K562 (cell line): ENCODE results near the gene DENND1A. TPM values are rescaled to one million over a fixed set of nuclear protein-coding genes. Genes with fewer than 3 reads are reported as not detected.

Source experiments
- ATAC-seq: fragments of 200-7000 bp; cut with Tn5 transposase; 3 replicates; pipeline ENCODE4 v1.9.1; 2020; ENCODE audit warnings: moderate library complexity
- BruUV-seq: library from RNA; stranded (reverse); fragments of 400-500 nt; replicated peaks from 2 replicates; lab custom pipeline; 2021; lab: Mats Ljungman, UMichigan
- CTCF ChIA-PET: fragments of 300-600 bp; formaldehyde crosslinking; extraction: SDS; loops from one replicate; lab custom pipeline; 2021; ENCODE audit warnings: low intra/inter-chr PET ratio; lab: Yijun Ruan, JAX
- POLR2A ChIA-PET: fragments of 300-600, 350-650 bp; sonication (Branson Sonifier 250); formaldehyde crosslinking; extraction: SDS; loops from one replicate; lab custom pipeline; 2021; ENCODE audit warnings: antibody characterized with exemption, inconsistent platforms; lab: Yijun Ruan, JAX
- DNase-seq, 4 experiments: peaks; one replicate each; pipeline versions ENCODE4 v3.0.0 to v3.0.0-alpha.2; 2011 to 2018; ENCODE audit warnings: low spot score in 3 of 4, mixed read lengths in 3 of 4; ENCODE audit errors: extremely low read depth in 1 of 4
- FAIRE-seq: peaks from 2 replicates; lab custom pipeline; 2011; peaks lifted over from hg19 to GRCh38; lab: Jason Lieb, UNC
- H2AFZ ChIP-seq: 2 replicates; pipeline ENCODE4 v1.6.0; 2011; ENCODE audit warnings: low read depth, low read length, control low read depth, inconsistent platforms
- H3K27ac ChIP-seq: fragments of 200-600 bp; 3 replicates; pipeline ENCODE4 v1.8.0; 2011; ENCODE audit warnings: low read depth, mild to moderate bottlenecking, control low read depth, inconsistent platforms, low read length, moderate library complexity, mixed read lengths; ENCODE audit errors: extremely low read depth
- H3K27me3 ChIP-seq, 2 experiments: fragments of 300-600 bp in 1 of 2; 2 replicates in 1 of 2; 3 replicates in 1 of 2; pipeline versions ENCODE4 v1.6.0 to v1.8.0; 2011; ENCODE audit warnings: inconsistent platforms in 2 of 2, low read length in 2 of 2, mild to moderate bottlenecking in 1 of 2, mixed read lengths in 1 of 2, moderate library complexity in 1 of 2; ENCODE audit not compliant: control insufficient read depth in 2 of 2, insufficient read depth in 2 of 2
- H3K36me3 ChIP-seq: fragments of 300-600 bp; 3 replicates; pipeline ENCODE4 v1.8.0; 2011; ENCODE audit warnings: mild to moderate bottlenecking, low read length, inconsistent platforms; ENCODE audit not compliant: control insufficient read depth, insufficient read depth
- H3K4me1 ChIP-seq, 2 experiments: fragments of 200-600 bp in 1 of 2; replicated peaks in 1 of 2; 2 replicates in 1 of 2; 3 replicates in 1 of 2; pipeline versions ENCODE4 v1.5.1 to v1.8.0; 2011; ENCODE audit warnings: inconsistent platforms in 2 of 2, low read length in 2 of 2, mild to moderate bottlenecking in 1 of 2, mixed read lengths in 1 of 2, moderate library complexity in 1 of 2; ENCODE audit not compliant: control insufficient read depth in 2 of 2, insufficient read depth in 2 of 2
- H3K4me2 ChIP-seq: 2 replicates; pipeline ENCODE4 v1.6.1; 2011; ENCODE audit warnings: low read length, control low read depth, inconsistent platforms, mixed read lengths; ENCODE audit not compliant: insufficient read depth
- H3K4me3 ChIP-seq: fragments of 200-600 bp; sonication (generic), shearing (Covaris generic); 2 replicates; pipeline ENCODE4 v1.5.1; 2016; ENCODE audit warnings: control low read depth, inconsistent platforms
- H3K79me2 ChIP-seq: fragments of 200-600 bp; 3 replicates; pipeline ENCODE4 v1.8.0; 2011; ENCODE audit warnings: low read length, inconsistent platforms; ENCODE audit not compliant: control insufficient read depth, insufficient read depth
- H3K9ac ChIP-seq, 2 experiments: 2 replicates each; pipeline versions ENCODE4 v1.6.0 to v1.6.1; 2011; ENCODE audit warnings: low read depth in 2 of 2, low read length in 2 of 2, control low read depth in 1 of 2, inconsistent platforms in 1 of 2, mild to moderate bottlenecking in 1 of 2, mixed read lengths in 1 of 2; ENCODE audit not compliant: insufficient read depth in 1 of 2
- H3K9me1 ChIP-seq: one replicate; pipeline ENCODE4 v1.6.0; 2011; ENCODE audit warnings: inconsistent platforms, mild to moderate bottlenecking, low read length, moderate library complexity; ENCODE audit not compliant: control insufficient read depth, insufficient read depth
- H3K9me3 ChIP-seq: replicated peaks from 2 replicates; pipeline ENCODE4 v1.5.1; 2011; ENCODE audit warnings: low read depth, low read length, inconsistent platforms; ENCODE audit not compliant: control insufficient read depth, insufficient read depth
- H4K20me1 ChIP-seq: replicated peaks from 2 replicates; pipeline ENCODE4 v1.6.1; 2011; ENCODE audit warnings: low read length, inconsistent platforms, mixed read lengths; ENCODE audit not compliant: control insufficient read depth, insufficient read depth
- ARHGAP35 ChIP-seq: fragments of 450-650 bp; IDR thresholded peaks from 2 replicates; pipeline ENCODE4 v1.6.1; 2018; ENCODE audit not compliant: partially characterized antibody
- ARID1B ChIP-seq: fragments of 450-650 bp; IDR thresholded peaks from 2 replicates; pipeline ENCODE4 v1.6.1; 2016; ENCODE audit warnings: antibody characterized with exemption, mild to moderate bottlenecking, inconsistent platforms
- C11orf30 ChIP-seq: fragments of 450-650 bp; IDR thresholded peaks from 2 replicates; pipeline ENCODE4 v1.6.1; 2016; ENCODE audit warnings: low read depth, mild to moderate bottlenecking
- EGR1 ChIP-seq: fragments of 450-650 bp; conservative IDR thresholded peaks from 2 replicates; pipeline ENCODE4 v1.6.1; 2017; ENCODE audit warnings: mild to moderate bottlenecking
- KLF16 ChIP-seq: IDR thresholded peaks from 2 replicates; pipeline ENCODE4 v1.6.1; 2016; ENCODE audit warnings: antibody characterized with exemption
- MAFF ChIP-seq: IDR thresholded peaks from 2 replicates; pipeline ENCODE4 v1.6.1; 2012; ENCODE audit warnings: low read length, improper control_type of control experiment
- MAFG ChIP-seq: fragments of 450-650 bp; conservative IDR thresholded peaks from 2 replicates; pipeline ENCODE4 v1.6.1; 2016; ENCODE audit warnings: missing genetic modification characterization, missing compliant biosample characterization
- NFE2 ChIP-seq: IDR thresholded peaks from 2 replicates; pipeline ENCODE4 v1.6.1; 2014; ENCODE audit warnings: antibody characterized with exemption, low read depth
- NFE2L1 ChIP-seq: fragments of 450-650 bp; IDR thresholded peaks from 2 replicates; pipeline ENCODE4 v1.6.1; 2016; ENCODE audit warnings: missing genetic modification characterization, low read depth, mild to moderate bottlenecking, missing compliant biosample characterization, moderate library complexity, borderline replicate concordance
- NR4A1 ChIP-seq, 2 experiments: fragments of 250-450 bp in 1 of 2; fragments of 450-650 bp in 1 of 2; sonication (Bioruptor Pico) in 1 of 2; IDR thresholded peaks; 2 replicates each; pipeline versions ENCODE4 v1.4.0 to v1.6.1; 2016 to 2020; ENCODE audit warnings: mild to moderate bottlenecking in 2 of 2, missing compliant biosample characterization in 1 of 2, missing genetic modification characterization in 1 of 2, moderate library complexity in 1 of 2
- RFX5 ChIP-seq: IDR thresholded peaks from 2 replicates; pipeline ENCODE4 v1.6.1; 2011; ENCODE audit warnings: low read depth, mild to moderate bottlenecking, improper control_type of control experiment, low read length
- TOE1 ChIP-seq, 2 experiments: fragments of 450-650 bp in 1 of 2; sonication (generic) in 1 of 2; formaldehyde crosslinking in 1 of 2; IDR thresholded peaks; 2 replicates each; pipeline versions ENCODE4 v1.7.1 to v1.8.0; 2016 to 2022; ENCODE audit warnings: borderline replicate concordance in 2 of 2, mild to moderate bottlenecking in 2 of 2, antibody characterized with exemption in 1 of 2, inconsistent platforms in 1 of 2, low read depth in 1 of 2, missing genetic modification reagents in 1 of 2, moderate library complexity in 1 of 2
- ZBTB12 ChIP-seq: fragments of 250-450 bp; sonication (Bioruptor Pico); IDR thresholded peaks from 2 replicates; pipeline ENCODE4 v1.4.0; 2020
- ZBTB7A ChIP-seq: IDR thresholded peaks from 2 replicates; pipeline ENCODE4 v1.6.1; 2011; ENCODE audit warnings: low read depth, mild to moderate bottlenecking, low read length, moderate library complexity, borderline replicate concordance; ENCODE audit not compliant: control insufficient read depth
- ZNF316 ChIP-seq: fragments of 450-650 bp; IDR thresholded peaks from 2 replicates; pipeline ENCODE4 v1.6.1; 2016
- WGBS: fragments of 100-300 bp; shearing (Covaris generic); methylation state at CpG from one replicate; pipeline ENCODE4 v1.1.6; 2016; ENCODE audit warnings: low coverage, mixed read lengths; ENCODE audit not compliant: insufficient coverage; ENCODE audit errors: missing lambda C conversion rate; 5-methylcytosine and 5-hydroxymethylcytosine counted together
- in situ Hi-C: fragments of 300-500 bp; cut with MboI; formaldehyde crosslinking; loops from 4 replicates; pipeline ENCODE4 v1.15.0; 2018; ENCODE audit warnings: inconsistent platforms, mixed read lengths
- intact Hi-C: fragments of 100-400 bp; cut with micrococcal nuclease; formaldehyde crosslinking; loops from 2 replicates; pipeline ENCODE4 v1.14.2; 2022
- polyA plus RNA-seq, 8 experiments: library from polyadenylated mRNA; depleted of rRNA in 4 of 8; stranded (reverse) in 5 of 8; unstranded in 3 of 8; fragments of >200 nt; fragmentation: Nextera tagmentation in 2 of 8; fragmentation: Illumina TruSeq in 1 of 8; extraction: Ambion mirVana in 2 of 8; extraction: Trizol in 1 of 8; gene quantifications; 2 replicates each; pipeline versions ENCODE4 v1.2.1 to v1.2.3, GENCODE V29; 2011 to 2014; ENCODE audit warnings: inconsistent platforms in 1 of 8, missing spikeins in 1 of 8
- total RNA-seq, 7 experiments: library from RNA; depleted of rRNA in 6 of 7; stranded (reverse); fragments of >200 nt in 6 of 7; fragmentation: Illumina TruSeq in 2 of 7; extraction: Trizol in 2 of 7; gene quantifications; 2 replicates each; pipeline versions ENCODE4 v1.2.1 to v1.2.3, GENCODE V29; 2011 to 2021; ENCODE audit warnings: low replicate concordance in 1 of 7
- TF ChIP-seq, protein P1 (sequence below): fragments of 450-650 bp; conservative IDR thresholded peaks from 2 replicates; pipeline ENCODE4 v1.6.1; 2016; ENCODE audit warnings: missing genetic modification characterization, low read depth, mild to moderate bottlenecking, control low read depth, missing compliant biosample characterization
- TF ChIP-seq, protein P2 (sequence below): fragments of 450-650 bp; IDR thresholded peaks from 2 replicates; pipeline ENCODE4 v1.6.1; 2016; ENCODE audit warnings: mild to moderate bottlenecking

The DENND1A gene
- total and polyA plus RNA-seq, 9 of the 15 experiments (the other 6 are each of a cell fraction or from before 2014, with no cell fraction given) = 7.6 to 29.5 (median 15.7) TPM

DNA sequence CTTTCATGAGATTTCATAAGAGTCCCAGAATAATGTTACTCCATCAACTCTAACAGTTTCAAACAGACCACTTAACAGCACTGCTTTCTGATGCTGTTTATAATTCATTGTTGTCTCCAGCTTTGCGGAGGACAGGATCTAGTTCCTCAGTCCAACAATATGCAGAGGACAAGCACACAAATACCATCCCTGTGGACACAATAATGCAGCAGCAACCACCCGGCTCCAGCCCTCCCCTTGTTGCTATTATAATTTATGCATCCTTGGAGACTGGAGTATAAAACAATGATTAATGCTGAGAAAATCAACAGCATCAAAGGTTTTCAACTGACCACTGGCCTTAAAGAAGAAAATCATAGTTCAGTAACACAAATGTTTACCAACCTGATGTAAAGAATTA is 108.3 kb downstream of the DENND1A start (continued):
- no peak for TF ChIP-seq TOE1 (IDR thresholded peaks at IDR 0.05; ENCODE audit: borderline replicate concordance)
- TF ChIP-seq TOE1 (CRISPR knock-in tag; IDR thresholded peaks at IDR 0.05; ENCODE audit: borderline replicate concordance, low read depth) = no peak
- TF ChIP-seq, protein P1, sequence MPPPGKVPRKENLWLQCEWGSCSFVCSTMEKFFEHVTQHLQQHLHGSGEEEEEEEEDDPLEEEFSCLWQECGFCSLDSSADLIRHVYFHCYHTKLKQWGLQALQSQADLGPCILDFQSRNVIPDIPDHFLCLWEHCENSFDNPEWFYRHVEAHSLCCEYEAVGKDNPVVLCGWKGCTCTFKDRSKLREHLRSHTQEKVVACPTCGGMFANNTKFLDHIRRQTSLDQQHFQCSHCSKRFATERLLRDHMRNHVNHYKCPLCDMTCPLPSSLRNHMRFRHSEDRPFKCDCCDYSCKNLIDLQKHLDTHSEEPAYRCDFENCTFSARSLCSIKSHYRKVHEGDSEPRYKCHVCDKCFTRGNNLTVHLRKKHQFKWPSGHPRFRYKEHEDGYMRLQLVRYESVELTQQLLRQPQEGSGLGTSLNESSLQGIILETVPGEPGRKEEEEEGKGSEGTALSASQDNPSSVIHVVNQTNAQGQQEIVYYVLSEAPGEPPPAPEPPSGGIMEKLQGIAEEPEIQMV (tag) = no peak
- no peak for TF ChIP-seq ZBTB12 (CRISPR knock-in tag)

DNA sequence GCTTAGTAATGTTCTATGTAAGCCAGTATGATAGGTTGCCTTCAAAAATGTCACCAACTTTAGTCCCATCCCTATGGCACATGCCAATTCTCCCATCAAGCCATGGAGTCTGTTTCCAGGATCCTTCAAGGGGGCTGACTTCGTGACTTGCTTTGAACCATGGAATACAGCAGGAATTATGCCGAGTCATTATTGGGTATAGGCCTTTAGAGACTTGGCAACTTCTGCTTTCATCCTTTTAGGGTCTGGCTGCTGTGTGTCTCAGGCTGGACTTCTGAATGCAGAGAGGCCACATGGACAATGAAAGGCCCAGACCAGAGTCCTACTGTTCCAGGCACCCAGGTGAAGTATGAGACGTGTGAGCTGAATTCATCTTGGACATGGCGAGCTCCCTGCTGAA is 109.8 kb downstream of the DENND1A start:
- no TSS peak for BruUV-seq
- FAIRE-seq = peak; percentile 65
- H4K20me1 ChIP-seq = no peaks in the 10 kb centered on the region
- H3K9me1 ChIP-seq = no peaks in the 10 kb centered on the region
- H3K4me2 ChIP-seq = no peak overlapping the region
- intact Hi-C loops = no loop called here
- peak; percentile 57 for ATAC-seq
- no peak for DNase-seq
- POLR2A ChIA-PET = interaction anchor here (0.7 kb wide), 1 partner anchor 77 kb away, joined by 3 read pairs; no protein-coding TSS in a partner anchor
- no peak overlapping the region for H3K4me3 ChIP-seq
- WGBS = 59% methylated on average over 4 of the region's 4 CpGs
- no peaks in the 10 kb centered on the region; the same call in 2 of the 3 replicates for H3K79me2 ChIP-seq
- no peak overlapping the region for H3K9ac ChIP-seq
- H3K4me1 ChIP-seq = peaks cover 4 to 18% of the 10 kb centered on the region in 2 experiments; a peak in 4 of 5 replicates
- H3K36me3 ChIP-seq = no peaks in the 10 kb centered on the region
- CTCF ChIA-PET = no interaction called here
- H3K27me3 ChIP-seq = no peaks in the 10 kb centered on the region
- H2AFZ ChIP-seq = no peak overlapping the region
- in situ Hi-C loops = no loop called here
- H3K9me3 ChIP-seq = no peaks in the 10 kb centered on the region
- H3K27ac ChIP-seq = 0 out of 3 replicates have a peak overlapping the region, but pooled peaks have one; percentile 18
- TF ChIP-seq EGR1 = no peak
- TF ChIP-seq ZNF316 = peak; percentile 81
- no peak for TF ChIP-seq NR4A1 (CRISPR knock-in tag; IDR thresholded peaks at IDR 0.05)
- no peak for TF ChIP-seq NR4A1 (tag; IDR thresholded peaks at IDR 0.05)
- TF ChIP-seq NFE2 = peak; percentile 92
- peak; percentile 88 for TF ChIP-seq MAFG (tag)
- TF ChIP-seq NFE2L1 (tag) = peak; percentile 70
- TF ChIP-seq KLF16 = no peak
- TF ChIP-seq, protein P2, sequence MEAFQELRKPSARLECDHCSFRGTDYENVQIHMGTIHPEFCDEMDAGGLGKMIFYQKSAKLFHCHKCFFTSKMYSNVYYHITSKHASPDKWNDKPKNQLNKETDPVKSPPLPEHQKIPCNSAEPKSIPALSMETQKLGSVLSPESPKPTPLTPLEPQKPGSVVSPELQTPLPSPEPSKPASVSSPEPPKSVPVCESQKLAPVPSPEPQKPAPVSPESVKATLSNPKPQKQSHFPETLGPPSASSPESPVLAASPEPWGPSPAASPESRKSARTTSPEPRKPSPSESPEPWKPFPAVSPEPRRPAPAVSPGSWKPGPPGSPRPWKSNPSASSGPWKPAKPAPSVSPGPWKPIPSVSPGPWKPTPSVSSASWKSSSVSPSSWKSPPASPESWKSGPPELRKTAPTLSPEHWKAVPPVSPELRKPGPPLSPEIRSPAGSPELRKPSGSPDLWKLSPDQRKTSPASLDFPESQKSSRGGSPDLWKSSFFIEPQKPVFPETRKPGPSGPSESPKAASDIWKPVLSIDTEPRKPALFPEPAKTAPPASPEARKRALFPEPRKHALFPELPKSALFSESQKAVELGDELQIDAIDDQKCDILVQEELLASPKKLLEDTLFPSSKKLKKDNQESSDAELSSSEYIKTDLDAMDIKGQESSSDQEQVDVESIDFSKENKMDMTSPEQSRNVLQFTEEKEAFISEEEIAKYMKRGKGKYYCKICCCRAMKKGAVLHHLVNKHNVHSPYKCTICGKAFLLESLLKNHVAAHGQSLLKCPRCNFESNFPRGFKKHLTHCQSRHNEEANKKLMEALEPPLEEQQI = no peak
- TF ChIP-seq C11orf30 = peak; percentile 84
- TF ChIP-seq RFX5 = no peak
- peak; percentile 83 for TF ChIP-seq MAFF
- TF ChIP-seq ARHGAP35 = no peak
- no peak for TF ChIP-seq ZBTB7A
- no peak for TF ChIP-seq ARID1B
